Measurements from ENCODE around the gene SCN4B.

The SCN4B gene

DNA sequence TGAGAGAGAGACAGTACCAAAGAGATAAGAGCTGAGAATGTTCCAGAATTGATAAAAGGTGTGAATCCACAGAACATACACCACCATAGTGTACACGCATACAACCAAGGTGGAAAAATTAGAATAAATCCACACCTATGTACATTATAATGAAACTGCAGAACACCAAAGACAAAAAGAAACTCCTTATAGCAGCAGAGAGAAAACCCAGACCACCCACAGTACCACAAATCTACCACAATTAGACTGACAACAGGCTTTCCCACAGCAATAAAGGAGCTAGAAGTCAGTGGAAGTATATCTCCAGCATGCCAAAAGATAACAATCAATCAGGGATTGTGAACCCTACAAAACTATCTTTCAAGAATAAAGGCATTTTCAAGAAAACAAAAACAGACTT lies 31.8 kb downstream of the SCN4B start:
- TF ChIP-seq, protein P1, sequence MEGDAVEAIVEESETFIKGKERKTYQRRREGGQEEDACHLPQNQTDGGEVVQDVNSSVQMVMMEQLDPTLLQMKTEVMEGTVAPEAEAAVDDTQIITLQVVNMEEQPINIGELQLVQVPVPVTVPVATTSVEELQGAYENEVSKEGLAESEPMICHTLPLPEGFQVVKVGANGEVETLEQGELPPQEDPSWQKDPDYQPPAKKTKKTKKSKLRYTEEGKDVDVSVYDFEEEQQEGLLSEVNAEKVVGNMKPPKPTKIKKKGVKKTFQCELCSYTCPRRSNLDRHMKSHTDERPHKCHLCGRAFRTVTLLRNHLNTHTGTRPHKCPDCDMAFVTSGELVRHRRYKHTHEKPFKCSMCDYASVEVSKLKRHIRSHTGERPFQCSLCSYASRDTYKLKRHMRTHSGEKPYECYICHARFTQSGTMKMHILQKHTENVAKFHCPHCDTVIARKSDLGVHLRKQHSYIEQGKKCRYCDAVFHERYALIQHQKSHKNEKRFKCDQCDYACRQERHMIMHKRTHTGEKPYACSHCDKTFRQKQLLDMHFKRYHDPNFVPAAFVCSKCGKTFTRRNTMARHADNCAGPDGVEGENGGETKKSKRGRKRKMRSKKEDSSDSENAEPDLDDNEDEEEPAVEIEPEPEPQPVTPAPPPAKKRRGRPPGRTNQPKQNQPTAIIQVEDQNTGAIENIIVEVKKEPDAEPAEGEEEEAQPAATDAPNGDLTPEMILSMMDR (IDR thresholded peaks at IDR 0.05; ENCODE audit: low read depth, low read length, missing control alignments), result no peak
- no peak for DNase-seq (ENCODE audit: extremely low read depth, low read depth)

DNA sequence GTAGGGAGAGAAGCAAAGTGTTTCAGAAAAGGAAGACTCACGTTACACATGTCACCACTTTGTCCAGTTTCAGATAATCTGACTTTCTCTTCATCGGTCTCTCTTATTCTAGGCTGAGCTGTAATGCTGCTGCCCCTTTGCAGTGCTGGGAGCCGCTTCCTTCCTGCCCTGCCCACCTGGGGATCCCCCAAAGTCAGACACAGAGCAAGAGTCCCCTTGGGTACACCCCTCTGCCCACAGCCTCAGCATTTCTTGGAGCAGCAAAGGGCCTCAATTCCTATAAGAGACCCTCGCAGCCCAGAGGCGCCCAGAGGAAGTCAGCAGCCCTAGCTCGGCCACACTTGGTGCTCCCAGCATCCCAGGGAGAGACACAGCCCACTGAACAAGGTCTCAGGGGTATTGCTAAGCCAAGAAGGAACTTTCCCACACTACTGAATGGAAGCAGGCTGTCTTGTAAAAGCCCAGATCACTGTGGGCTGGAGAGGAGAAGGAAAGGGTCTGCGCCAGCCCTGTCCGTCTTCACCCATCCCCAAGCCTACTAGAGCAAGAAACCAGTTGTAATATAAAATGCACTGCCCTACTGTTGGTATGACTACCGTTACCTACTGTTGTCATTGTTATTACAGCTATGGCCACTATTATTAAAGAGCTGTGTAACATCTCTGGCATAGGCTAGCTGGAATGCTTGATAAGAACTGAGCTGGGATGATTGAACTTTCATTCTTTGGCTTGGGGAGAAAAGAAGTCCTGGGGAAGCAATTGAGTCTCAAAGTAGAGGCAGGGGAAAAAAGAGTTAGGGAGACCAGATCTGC lies 34.6 kb downstream of the SCN4B start:
- H3K4me3 ChIP-seq (replicated peaks; ENCODE audit: low read depth, low read length), result no peak overlapping the region
- DNase-seq (ENCODE audit: extremely low read depth, low read depth), result no peak
- TF ChIP-seq, protein P1 (IDR thresholded peaks at IDR 0.05; ENCODE audit: low read depth, low read length, missing control alignments), result no peak

More for the DNA sequence above, 31.8 kb downstream of the SCN4B start:
- no peak overlapping the region for H3K4me3 ChIP-seq (replicated peaks; ENCODE audit: low read depth, low read length)

DNA sequence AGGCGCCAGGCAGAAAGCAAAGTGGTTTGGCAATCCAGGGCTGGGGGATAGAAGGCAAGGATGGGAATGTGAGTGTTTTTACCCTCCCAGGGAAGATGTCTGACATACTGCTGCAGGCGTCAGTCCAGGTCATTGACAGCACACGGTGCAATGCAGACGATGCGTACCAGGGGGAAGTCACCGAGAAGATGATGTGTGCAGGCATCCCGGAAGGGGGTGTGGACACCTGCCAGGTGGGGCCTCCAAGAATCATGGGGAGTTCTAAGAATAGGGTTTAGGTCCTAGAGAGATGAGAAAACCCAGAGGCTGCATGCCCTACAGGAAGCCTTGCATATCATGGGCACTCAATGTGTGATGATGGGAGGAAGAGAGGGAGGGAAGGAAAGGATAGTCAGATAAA lies 37.6 kb downstream of the SCN4B start:
- no peak for DNase-seq (ENCODE audit: extremely low read depth, low read depth)
- TF ChIP-seq, protein P1 (IDR thresholded peaks at IDR 0.05; ENCODE audit: low read depth, low read length, missing control alignments), result no peak
- no peak overlapping the region for H3K4me3 ChIP-seq (replicated peaks; ENCODE audit: low read depth, low read length)

DNA sequence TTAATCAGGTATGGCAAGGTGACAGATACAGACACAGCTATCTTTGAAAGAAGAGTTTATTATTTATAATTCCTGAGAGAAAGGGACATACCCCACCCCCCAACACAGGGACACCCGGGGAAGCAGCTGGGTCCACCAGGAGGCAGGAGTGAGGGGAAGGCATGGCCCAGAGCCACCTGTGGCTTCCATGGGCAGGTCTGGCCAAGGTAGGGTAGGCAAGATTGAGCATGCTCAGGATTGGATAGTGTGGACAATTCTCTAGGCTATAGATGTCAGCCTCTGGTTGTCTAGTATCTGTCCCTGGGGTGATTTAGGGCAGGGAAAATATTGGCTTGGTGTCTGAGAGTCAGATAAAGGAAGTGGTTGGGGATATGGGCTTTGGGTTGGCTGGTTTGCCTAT lies 38.4 kb downstream of the SCN4B start:
- DNase-seq (ENCODE audit: extremely low read depth, low read depth), result no peak
- TF ChIP-seq, protein P1 (IDR thresholded peaks at IDR 0.05; ENCODE audit: low read depth, low read length, missing control alignments), result no peak
- no peak overlapping the region for H3K4me3 ChIP-seq (replicated peaks; ENCODE audit: low read depth, low read length)

DNA sequence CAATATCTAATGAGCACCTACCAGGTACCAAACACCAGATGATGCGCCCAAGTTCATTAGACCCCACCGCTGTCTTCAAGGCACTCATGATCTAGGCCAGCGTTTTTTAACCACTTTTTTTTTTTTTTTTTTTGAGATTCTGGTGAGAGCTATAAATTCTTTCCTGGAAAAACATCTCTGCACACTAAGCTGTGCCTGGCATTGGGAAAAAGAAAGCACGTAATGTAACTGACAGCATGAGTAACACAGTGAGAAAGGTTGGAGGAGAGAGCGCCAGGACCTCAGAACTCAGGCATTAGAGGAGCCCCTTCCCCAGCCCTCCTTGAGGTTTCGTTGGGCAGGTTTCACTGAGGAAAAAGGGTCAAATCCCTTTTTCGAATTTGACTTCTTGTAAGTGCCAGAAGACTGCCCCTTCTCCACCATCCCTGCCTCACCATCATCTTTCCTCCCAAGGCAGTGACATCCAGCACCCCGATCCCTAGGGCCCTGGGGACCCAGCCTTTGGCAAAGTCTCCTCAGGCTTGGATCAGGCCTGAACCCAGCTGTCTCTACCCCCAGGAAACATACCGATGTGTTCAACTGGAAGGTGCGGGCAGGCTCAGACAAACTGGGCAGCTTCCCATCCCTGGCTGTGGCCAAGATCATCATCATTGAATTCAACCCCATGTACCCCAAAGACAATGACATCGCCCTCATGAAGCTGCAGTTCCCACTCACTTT lies 39.8 kb downstream of the SCN4B start:
- H3K4me3 ChIP-seq (replicated peaks; ENCODE audit: low read depth, low read length), result no peak overlapping the region
- TF ChIP-seq, protein P1 (IDR thresholded peaks at IDR 0.05; ENCODE audit: low read depth, low read length, missing control alignments), result no peak
- no peak for DNase-seq (ENCODE audit: extremely low read depth, low read depth)

DNA sequence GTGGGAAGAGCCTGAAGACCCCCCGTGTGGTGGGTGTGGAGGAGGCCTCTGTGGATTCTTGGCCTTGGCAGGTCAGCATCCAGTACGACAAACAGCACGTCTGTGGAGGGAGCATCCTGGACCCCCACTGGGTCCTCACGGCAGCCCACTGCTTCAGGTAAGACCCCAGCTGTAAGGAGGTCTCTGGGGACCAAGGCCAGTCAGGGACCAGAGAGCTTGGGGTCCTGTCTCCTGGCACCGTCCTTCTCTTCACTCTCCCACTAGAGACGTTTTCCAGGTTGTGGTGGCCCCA lies 40.9 kb downstream of the SCN4B start:
- H3K4me3 ChIP-seq (replicated peaks; ENCODE audit: low read depth, low read length), result no peak overlapping the region
- no peak for DNase-seq (ENCODE audit: extremely low read depth, low read depth)
- TF ChIP-seq, protein P1 (IDR thresholded peaks at IDR 0.05; ENCODE audit: low read depth, low read length, missing control alignments), result no peak
